Measurements from ENCODE around the gene DERL3.

Gene DERL3

GRCh38 chr22:23829845-23830372 lies 8.9 kb downstream of the DERL3 start:
- Histone ChIP-seq H3K4me1 (ENCODE audit: insufficient read depth, insufficient read length) (peaks cover 7% of the 10 kb centered on the region), H3K9me3 (ENCODE audit: insufficient read depth, low read length) (no peaks in the 10 kb centered on the region), H3K4me3 (ENCODE audit: insufficient read length, low read depth) (no peak overlapping the region), H3K27me3 (ENCODE audit: insufficient read depth, insufficient read length) (no peaks in the 10 kb centered on the region), H3K9ac (ENCODE audit: insufficient read length, low read depth) (no peak overlapping the region), H3K36me3 (ENCODE audit: insufficient read depth, insufficient read length, low read length) (peaks cover 86% of the 10 kb centered on the region)
- DNase-seq (ENCODE audit: low read depth, low spot score): no peak
- no peak for TF ChIP-seq ZNF274 (IDR thresholded peaks at IDR 0.05; ENCODE audit: low read depth, low read length)
- TF ChIP-seq YY1 (IDR thresholded peaks at IDR 0.05; ENCODE audit: insufficient read depth, insufficient read length): no peak
- TF ChIP-seq SUZ12 (IDR thresholded peaks at IDR 0.05; ENCODE audit: extremely low read depth, insufficient read depth, insufficient read length): no peak

GRCh38 chr22:23828800-23829680 lies 9.8 kb downstream of the DERL3 start:
- Histone ChIP-seq H3K27me3 (ENCODE audit: insufficient read depth, insufficient read length) (no peaks in the 10 kb centered on the region), H3K4me1 (ENCODE audit: insufficient read depth, insufficient read length) (peaks cover 7% of the 10 kb centered on the region), H3K4me3 (ENCODE audit: insufficient read length, low read depth) (no peak overlapping the region), H3K9me3 (ENCODE audit: insufficient read depth, low read length) (no peaks in the 10 kb centered on the region), H3K9ac (ENCODE audit: insufficient read length, low read depth) (no peak overlapping the region), H3K36me3 (ENCODE audit: insufficient read depth, insufficient read length, low read length) (peaks cover 88% of the 10 kb centered on the region)
- TF ChIP-seq ZNF274 (IDR thresholded peaks at IDR 0.05; ENCODE audit: low read depth, low read length): no peak
- TF ChIP-seq SUZ12 (IDR thresholded peaks at IDR 0.05; ENCODE audit: extremely low read depth, insufficient read depth, insufficient read length): no peak
- TF ChIP-seq YY1 (IDR thresholded peaks at IDR 0.05; ENCODE audit: insufficient read depth, insufficient read length): no peak
- DNase-seq (ENCODE audit: low read depth, low spot score): no peak

DNA sequence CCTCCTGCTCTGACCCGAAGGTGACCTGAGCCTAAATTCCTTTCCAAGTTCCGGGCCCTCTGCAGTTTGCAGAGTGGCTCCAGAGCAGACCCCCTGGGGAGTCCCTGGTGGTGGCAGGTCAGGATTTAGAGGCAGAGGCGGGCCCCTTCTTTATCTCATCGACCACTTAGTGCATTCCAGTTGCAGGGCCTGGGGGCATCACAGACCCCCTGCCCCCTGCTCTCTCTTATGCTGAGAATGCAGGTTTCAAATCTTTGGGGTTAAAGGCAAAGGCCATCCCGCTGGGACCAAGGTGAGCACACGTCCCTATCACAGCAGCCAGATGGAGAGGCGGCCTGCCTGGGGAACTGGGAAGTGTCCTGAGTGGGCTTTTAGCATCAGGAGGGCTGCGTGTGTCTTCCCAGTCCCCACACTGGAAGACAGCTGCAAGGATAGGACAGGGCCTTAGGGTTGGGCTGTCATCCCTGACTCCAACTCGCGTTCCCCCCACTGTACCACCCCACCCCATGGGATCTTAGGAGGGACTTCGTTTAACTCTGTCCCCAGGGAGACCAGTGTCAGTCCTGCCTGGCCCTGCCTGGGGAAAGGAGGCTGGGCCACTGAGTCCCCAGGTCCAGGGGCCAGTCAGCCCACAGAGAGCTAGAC lies 11.3 kb downstream of the DERL3 start:
- Histone ChIP-seq H3K36me3 (ENCODE audit: insufficient read depth, insufficient read length, low read length) (peaks cover 87% of the 10 kb centered on the region), H3K4me1 (ENCODE audit: insufficient read depth, insufficient read length) (peaks cover 7% of the 10 kb centered on the region), H3K9me3 (ENCODE audit: insufficient read depth, low read length) (no peaks in the 10 kb centered on the region), H3K9ac (ENCODE audit: insufficient read length, low read depth) (no peak overlapping the region), H3K4me3 (ENCODE audit: insufficient read length, low read depth) (no peak overlapping the region), H3K27me3 (ENCODE audit: insufficient read depth, insufficient read length) (no peaks in the 10 kb centered on the region)
- DNase-seq (ENCODE audit: low read depth, low spot score): no peak
- TF ChIP-seq YY1 (IDR thresholded peaks at IDR 0.05; ENCODE audit: insufficient read depth, insufficient read length): no peak
- TF ChIP-seq SUZ12 (IDR thresholded peaks at IDR 0.05; ENCODE audit: extremely low read depth, insufficient read depth, insufficient read length): no peak
- TF ChIP-seq ZNF274 (IDR thresholded peaks at IDR 0.05; ENCODE audit: low read depth, low read length): no peak

- no peak overlapping the region for H3K9ac ChIP-seq (ENCODE audit: insufficient read length, low read depth)
- no peak for DNase-seq (ENCODE audit: low read depth, low spot score)
- no peaks in the 10 kb centered on the region for H3K9me3 ChIP-seq (ENCODE audit: insufficient read depth, low read length)
- peaks cover 87% of the 10 kb centered on the region for H3K36me3 ChIP-seq (ENCODE audit: insufficient read depth, insufficient read length, low read length)
- no peaks in the 10 kb centered on the region for H3K27me3 ChIP-seq (ENCODE audit: insufficient read depth, insufficient read length)
- H3K4me1 ChIP-seq (ENCODE audit: insufficient read depth, insufficient read length): peaks cover 7% of the 10 kb centered on the region
- no peak for TF ChIP-seq SUZ12 (IDR thresholded peaks at IDR 0.05; ENCODE audit: extremely low read depth, insufficient read depth, insufficient read length)
- TF ChIP-seq YY1 (IDR thresholded peaks at IDR 0.05; ENCODE audit: insufficient read depth, insufficient read length): no peak
- no peak for TF ChIP-seq ZNF274 (IDR thresholded peaks at IDR 0.05; ENCODE audit: low read depth, low read length)
- H3K4me3 ChIP-seq (ENCODE audit: insufficient read length, low read depth): no peak overlapping the region
These were observed 12.1 kb downstream of the DERL3 start for GRCh38 chr22:23826510-23827350.

GRCh38 chr22:23825246-23825905 lies 13.4 kb downstream of the DERL3 start:
- Histone ChIP-seq H3K9ac (ENCODE audit: insufficient read length, low read depth) (no peak overlapping the region), H3K4me1 (ENCODE audit: insufficient read depth, insufficient read length) (peaks cover 7% of the 10 kb centered on the region)

DNA sequence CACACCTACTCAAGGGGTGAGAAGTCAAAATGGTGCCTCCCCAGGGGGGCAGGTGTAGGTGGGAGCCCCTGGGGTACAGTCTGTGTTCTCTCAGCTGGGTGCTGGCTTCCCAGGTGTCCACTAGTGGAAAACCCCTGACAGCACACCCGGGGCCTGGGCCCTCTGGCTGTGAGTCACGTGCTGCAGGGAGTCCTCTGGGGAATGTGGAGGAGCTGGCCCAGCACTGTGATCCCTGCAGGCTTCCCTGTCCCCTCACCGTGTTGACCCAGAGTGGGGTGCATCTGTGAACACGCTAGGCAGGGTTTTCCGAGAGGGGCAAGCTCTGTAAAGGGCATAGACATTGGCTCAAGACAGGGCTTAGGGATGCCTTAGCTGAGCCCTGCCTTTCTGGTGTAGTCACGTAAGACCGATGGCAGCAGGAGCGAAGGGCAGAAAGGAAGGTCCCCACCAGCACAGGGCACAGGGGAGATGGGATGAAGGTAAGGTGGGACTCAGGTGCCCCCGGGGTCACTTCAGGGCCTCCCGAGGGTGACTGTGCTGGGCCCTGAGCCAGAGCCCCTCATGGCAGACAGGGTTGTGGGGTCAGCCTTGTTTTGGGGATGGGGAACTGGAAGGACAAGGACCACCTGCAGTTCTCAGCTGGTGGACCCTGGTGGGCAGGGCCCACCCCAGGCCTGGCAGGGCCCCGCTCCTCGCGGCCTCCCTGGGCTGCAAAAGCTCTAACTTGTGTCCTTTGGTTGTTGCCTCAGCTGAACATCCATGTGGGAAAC lies 14.1 kb downstream of the DERL3 start:
- no peak for DNase-seq (ENCODE audit: low read depth, low spot score)
- Histone ChIP-seq H3K36me3 (ENCODE audit: insufficient read depth, insufficient read length, low read length) (peaks cover 87% of the 10 kb centered on the region), H3K4me3 (ENCODE audit: insufficient read length, low read depth) (no peak overlapping the region), H3K27me3 (ENCODE audit: insufficient read depth, insufficient read length) (no peaks in the 10 kb centered on the region), H3K9me3 (ENCODE audit: insufficient read depth, low read length) (no peaks in the 10 kb centered on the region), H3K9ac (ENCODE audit: insufficient read length, low read depth) (no peak overlapping the region), H3K4me1 (ENCODE audit: insufficient read depth, insufficient read length) (peaks cover 7% of the 10 kb centered on the region)
- TF ChIP-seq YY1 (IDR thresholded peaks at IDR 0.05; ENCODE audit: insufficient read depth, insufficient read length): no peak
- no peak for TF ChIP-seq SUZ12 (IDR thresholded peaks at IDR 0.05; ENCODE audit: extremely low read depth, insufficient read depth, insufficient read length)
- no peak for TF ChIP-seq ZNF274 (IDR thresholded peaks at IDR 0.05; ENCODE audit: low read depth, low read length)

More at GRCh38 chr22:23825246-23825905, 13.4 kb downstream of the DERL3 start:
- no peak for DNase-seq (ENCODE audit: low read depth, low spot score)
- Histone ChIP-seq H3K9me3 (ENCODE audit: insufficient read depth, low read length) (no peaks in the 10 kb centered on the region), H3K4me3 (ENCODE audit: insufficient read length, low read depth) (no peak overlapping the region), H3K36me3 (ENCODE audit: insufficient read depth, insufficient read length, low read length) (peaks cover 88% of the 10 kb centered on the region), H3K27me3 (ENCODE audit: insufficient read depth, insufficient read length) (no peaks in the 10 kb centered on the region)
- TF ChIP-seq ZNF274 (IDR thresholded peaks at IDR 0.05; ENCODE audit: low read depth, low read length): no peak
- no peak for TF ChIP-seq YY1 (IDR thresholded peaks at IDR 0.05; ENCODE audit: insufficient read depth, insufficient read length)
- no peak for TF ChIP-seq SUZ12 (IDR thresholded peaks at IDR 0.05; ENCODE audit: extremely low read depth, insufficient read depth, insufficient read length)
